IMR-90 (cell line): Measurements from ENCODE around the gene BTRC. TPM values are rescaled to one million over a fixed set of nuclear protein-coding genes. Genes with fewer than 3 reads are reported as not detected.

ENCODE experiments used
- ATAC-seq: fragments of 200-7000 bp; cut with Tn5 transposase; 2 replicates; pipeline ENCODE4 v1.9.1; 2020; ENCODE audit warnings: low read depth, mild to moderate bottlenecking, moderate library complexity
- BruUV-seq: library from RNA; stranded (reverse); fragments of 400-500 nt; replicated peaks from 2 replicates; lab custom pipeline; 2021; lab: Mats Ljungman, UMichigan
- CTCF ChIA-PET: fragments of 300-600 bp; formaldehyde crosslinking; extraction: SDS; loops from one replicate; lab custom pipeline; 2021; ENCODE audit warnings: antibody characterized with exemption; lab: Yijun Ruan, JAX
- POLR2A ChIA-PET: fragments of 300-600 bp; sonication (Branson Sonifier 250); formaldehyde crosslinking; loops from one replicate; lab custom pipeline; 2022; ENCODE audit warnings: antibody characterized with exemption; ENCODE audit not compliant: unreplicated experiment; lab: Charles Lee
- DNase-seq: peaks from one replicate; pipeline ENCODE4 v3.0.0; 2013
- H2AFZ ChIP-seq: replicated peaks from 2 replicates; pipeline ENCODE3; 2013; ENCODE audit warnings: low read length, mild to moderate bottlenecking; ENCODE audit not compliant: poor library complexity
- H2AK5ac ChIP-seq: 2 replicates; pipeline ENCODE4 v1.6.1; 2013; ENCODE audit warnings: low read depth, low read length, inconsistent platforms
- H2AK9ac ChIP-seq: replicated peaks from 2 replicates; pipeline ENCODE3; 2013; ENCODE audit warnings: mild to moderate bottlenecking, low read depth, low read length, moderate library complexity; ENCODE audit not compliant: poor library complexity
- H2BK120ac ChIP-seq: 2 replicates; pipeline ENCODE4 v1.6.1; 2013; ENCODE audit warnings: low read depth, low read length, inconsistent platforms
- H2BK15ac ChIP-seq: 3 replicates; pipeline ENCODE4 v1.6.1; 2013; ENCODE audit warnings: low read depth, low read length, inconsistent platforms
- H2BK20ac ChIP-seq: 2 replicates; pipeline ENCODE4 v1.6.1; 2013; ENCODE audit warnings: low read depth, mild to moderate bottlenecking, inconsistent platforms, low read length, moderate library complexity
- H2BK5ac ChIP-seq: 2 replicates; pipeline ENCODE4 v1.6.1; 2013; ENCODE audit warnings: mild to moderate bottlenecking, low read depth, low read length, inconsistent platforms; ENCODE audit not compliant: poor library complexity, severe bottlenecking
- H3K14ac ChIP-seq: replicated peaks from 2 replicates; pipeline ENCODE4 v1.6.1; 2013; ENCODE audit warnings: low read depth, low read length, inconsistent platforms
- H3K18ac ChIP-seq: 2 replicates; pipeline ENCODE4 v1.6.1; 2013; ENCODE audit warnings: low read depth, low read length, control low read depth
- H3K23ac ChIP-seq: 2 replicates; pipeline ENCODE4 v1.6.1; 2013; ENCODE audit warnings: low read depth, low read length, inconsistent platforms
- H3K27ac ChIP-seq: 2 replicates; pipeline ENCODE4 v1.5.1; 2013; ENCODE audit warnings: mild to moderate bottlenecking, control low read depth, low read length; ENCODE audit not compliant: insufficient read depth
- H3K27me3 ChIP-seq: 2 replicates; pipeline ENCODE4 v1.6.1; 2013; ENCODE audit warnings: low read length; ENCODE audit not compliant: control insufficient read depth, insufficient read depth
- H3K36me3 ChIP-seq: 2 replicates; pipeline ENCODE4 v1.6.1; 2013; ENCODE audit warnings: low read length, mixed read lengths; ENCODE audit not compliant: control insufficient read depth, insufficient read depth
- H3K4ac ChIP-seq: 2 replicates; pipeline ENCODE4 v1.6.1; 2013; ENCODE audit warnings: low read depth, low read length, inconsistent platforms
- H3K4me1 ChIP-seq: 2 replicates; pipeline ENCODE4 v1.6.1; 2013; ENCODE audit warnings: low read length, mixed read lengths; ENCODE audit not compliant: control insufficient read depth, insufficient read depth
- H3K4me2 ChIP-seq: 2 replicates; pipeline ENCODE4 v1.6.1; 2013; ENCODE audit warnings: low read depth, mild to moderate bottlenecking, control low read depth, low read length, moderate library complexity
- H3K4me3 ChIP-seq: 2 replicates; pipeline ENCODE4 v1.5.1; 2013; ENCODE audit warnings: low read depth, mild to moderate bottlenecking, control low read depth, low read length, moderate library complexity; ENCODE audit not compliant: insufficient read depth
- H3K56ac ChIP-seq: 2 replicates; pipeline ENCODE4 v1.6.1; 2013; ENCODE audit warnings: low read length, inconsistent platforms; ENCODE audit not compliant: insufficient read depth; ENCODE audit errors: extremely low read depth
- H3K79me1 ChIP-seq, 2 experiments: 2 replicates each; pipeline ENCODE4 v1.6.1; 2013; ENCODE audit warnings: low read length in 2 of 2, inconsistent platforms in 1 of 2, low read depth in 1 of 2
- H3K9ac ChIP-seq: 2 replicates; pipeline ENCODE4 v1.6.1; 2013; ENCODE audit warnings: low read depth, low read length, control low read depth
- H3K9me1 ChIP-seq: 2 replicates; pipeline ENCODE4 v1.6.1; 2013; ENCODE audit warnings: low read length, inconsistent platforms; ENCODE audit not compliant: insufficient read depth
- H3K9me3 ChIP-seq: 2 replicates; pipeline ENCODE4 v1.6.1; 2013; ENCODE audit warnings: low read length; ENCODE audit not compliant: control insufficient read depth, insufficient read depth
- H4K20me1 ChIP-seq: 2 replicates; pipeline ENCODE4 v1.6.1; 2013; ENCODE audit warnings: low read length, inconsistent platforms; ENCODE audit not compliant: insufficient read depth
- H4K5ac ChIP-seq: 2 replicates; pipeline ENCODE4 v1.6.1; 2013; ENCODE audit warnings: mild to moderate bottlenecking, low read depth, low read length, control low read depth
- H4K8ac ChIP-seq, 2 experiments: 2 replicates each; pipeline ENCODE4 v1.6.1; 2013; ENCODE audit warnings: low read depth in 2 of 2, low read length in 2 of 2, control low read depth in 1 of 2, inconsistent platforms in 1 of 2
- H4K91ac ChIP-seq: 2 replicates; pipeline ENCODE4 v1.6.1; 2013; ENCODE audit warnings: low read depth, low read length, inconsistent platforms; ENCODE audit not compliant: insufficient read depth
- MAZ ChIP-seq: IDR thresholded peaks from 2 replicates; pipeline ENCODE4 v1.6.1; 2012; ENCODE audit warnings: low read depth, mild to moderate bottlenecking, low read length, improper control_type of control experiment, moderate library complexity, borderline replicate concordance
- NFE2L2 ChIP-seq: fragments of 150-350 bp; IDR thresholded peaks from 2 replicates; pipeline ENCODE4 v1.6.1; 2016; ENCODE audit warnings: low read depth, mild to moderate bottlenecking, low read length
- WGBS, 2 experiments: methylation state at CpG; one replicate each; pipeline versions ENCODE4 v1.1.5 to v1.1.7; 2013; ENCODE audit warnings: missing lambda C conversion rate in 2 of 2; ENCODE audit not compliant: insufficient read length in 1 of 2; ENCODE audit errors: extremely low coverage in 2 of 2; 5-methylcytosine and 5-hydroxymethylcytosine counted together
- dilution Hi-C: fragments of 300-500 bp; cut with HindIII; formaldehyde crosslinking; loops from one replicate; pipeline ENCODE4 v1.14.3; 2018; ENCODE audit warnings: low sequenced_read_pairs; ENCODE audit not compliant: unreplicated experiment
- in situ Hi-C: fragments of 300-500 bp; cut with MboI; formaldehyde crosslinking; loops from 3 replicates; pipeline ENCODE4 v1.14.3; 2019; ENCODE audit warnings: low sequenced_read_pairs, inconsistent platforms, mixed read lengths
- intact Hi-C: fragments of 100-400 bp; cut with micrococcal nuclease; formaldehyde crosslinking; loops from 2 replicates; pipeline ENCODE4 v1.10.0; 2022
- polyA plus RNA-seq, 3 experiments: library from polyadenylated mRNA; depleted of rRNA; stranded (reverse); fragments of >200 nt; gene quantifications; 2 replicates each; pipeline ENCODE4 v1.2.3, GENCODE V29; 2012; ENCODE audit warnings: low replicate concordance in 1 of 3
- total RNA-seq: library from RNA; depleted of rRNA; stranded (reverse); fragments of >200 nt; gene quantifications from 2 replicates; pipeline ENCODE4 v1.2.3, GENCODE V29; 2012

The BTRC gene
- total and polyA plus RNA-seq, 2 of the 4 experiments (the other 2 are of a cell fraction): 7.7 to 8.4 TPM

- Histone ChIP-seq H3K23ac (no peak overlapping the region), H2AFZ (no peak overlapping the region), H4K91ac (no peak overlapping the region), H4K20me1 (no peaks in the 10 kb centered on the region), H3K27ac (no peak overlapping the region), H3K9ac (no peak overlapping the region), H3K4me2 (no peak overlapping the region), H3K56ac (no peak overlapping the region), H2BK20ac (no peak overlapping the region), H2BK15ac (no peak overlapping the region), H3K4ac (no peak overlapping the region), H3K18ac (no peak overlapping the region), H4K8ac (no peak overlapping the region), H3K36me3 (peaks cover 7% of the 10 kb centered on the region; the same call in 1 of the 2 replicates), H2AK9ac (no peak overlapping the region), H3K14ac (no peak overlapping the region), H2BK5ac (no peak overlapping the region), H3K27me3 (no peaks in the 10 kb centered on the region), H3K79me1 (no peaks in the 10 kb centered on the region), H4K5ac (no peak overlapping the region), H2AK5ac (no peak overlapping the region), H2BK120ac (no peak overlapping the region), H3K9me3 (no peaks in the 10 kb centered on the region), H3K4me1 (no peaks in the 10 kb centered on the region), H3K4me3 (no peak overlapping the region), H3K9me1 (no peaks in the 10 kb centered on the region)
- ChIA-PET CTCF (no interaction called here), POLR2A (no interaction called here)
- BruUV-seq: no TSS peak
- dilution Hi-C loops (no loop called here), in situ Hi-C loops (no loop called here), intact Hi-C loops (no loop called here)
- TF ChIP-seq MAZ (no peak), NFE2L2 (no peak)
- ATAC-seq (no peak), DNase-seq (no peak)
- no CpG with 5 or more reads among the region's 6 CpGs for WGBS, 2 experiments
Observed at GRCh38 chr10:101525848-101526247, 171.9 kb downstream of the BTRC start.
